T-helper 2 cell treated with Interferon-gamma antibody and Interleukin-4, amounts not matched to agents 5 μg/mL and 100 μg/mL, for 36 hours (primary cell): ENCODE measurements around the gene DAAM1.

Source experiments
- DNase-seq: peaks from one replicate; pipeline ENCODE4 v3.0.0; 2021; ENCODE audit warnings: low spot score
- H3K27ac Mint-ChIP-seq: one replicate; pipeline ENCODE4 v1.8.0; 2021; ENCODE audit warnings: mild to moderate bottlenecking, mixed read lengths
- H3K27me3 Mint-ChIP-seq: one replicate; pipeline ENCODE4 v1.8.0; 2021; ENCODE audit warnings: low read depth, mixed read lengths
- H3K36me3 Mint-ChIP-seq: one replicate; pipeline ENCODE4 v1.8.0; 2021; ENCODE audit warnings: low read depth, mixed read lengths
- H3K4me1 Mint-ChIP-seq: one replicate; pipeline ENCODE4 v1.8.0; 2021; ENCODE audit warnings: low read depth, mixed read lengths
- H3K4me3 Mint-ChIP-seq: one replicate; pipeline ENCODE4 v1.8.0; 2022; ENCODE audit warnings: mild to moderate bottlenecking, moderate library complexity, mixed read lengths
- H3K9me3 Mint-ChIP-seq: one replicate; pipeline ENCODE4 v1.8.0; 2021; ENCODE audit warnings: mixed read lengths

Gene DAAM1

DNA sequence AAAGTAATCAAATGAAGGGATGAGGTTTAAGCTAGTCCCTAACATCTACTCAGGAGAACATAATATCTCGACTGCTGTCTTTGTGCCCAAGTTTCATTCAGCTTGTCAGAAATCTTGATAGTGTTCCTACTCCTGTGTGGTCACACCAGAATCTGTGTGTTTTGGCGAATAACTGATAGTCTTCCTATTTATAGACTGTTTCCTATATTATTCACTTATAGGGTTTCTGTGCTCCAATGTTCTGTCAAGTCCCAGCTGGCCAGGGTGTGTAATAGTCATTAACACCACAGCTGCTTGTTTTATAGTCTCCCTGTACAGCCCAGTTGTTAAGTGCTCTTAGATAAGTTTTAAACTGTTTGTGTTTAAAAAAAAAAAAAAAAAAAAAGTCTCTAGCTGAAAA is 230.8 kb downstream of the DAAM1 start:
- Mint-ChIP-seq H3K27me3 (no peaks in the 10 kb centered on the region), H3K4me3 (no peak overlapping the region), H3K9me3 (no peaks in the 10 kb centered on the region), H3K27ac (no peak overlapping the region), H3K4me1 (no peaks in the 10 kb centered on the region), H3K36me3 (no peaks in the 10 kb centered on the region)
- DNase-seq = no peak
